Endothelial cell of hepatic sinusoid (primary cell): ENCODE data around the gene WDR77.

Experiments
- in situ Hi-C: cut with HindIII; loops from 2 replicates; pipeline ENCODE4 v1.10.0; 2017; ENCODE audit warnings: low sequenced_read_pairs

Gene WDR77

DNA sequence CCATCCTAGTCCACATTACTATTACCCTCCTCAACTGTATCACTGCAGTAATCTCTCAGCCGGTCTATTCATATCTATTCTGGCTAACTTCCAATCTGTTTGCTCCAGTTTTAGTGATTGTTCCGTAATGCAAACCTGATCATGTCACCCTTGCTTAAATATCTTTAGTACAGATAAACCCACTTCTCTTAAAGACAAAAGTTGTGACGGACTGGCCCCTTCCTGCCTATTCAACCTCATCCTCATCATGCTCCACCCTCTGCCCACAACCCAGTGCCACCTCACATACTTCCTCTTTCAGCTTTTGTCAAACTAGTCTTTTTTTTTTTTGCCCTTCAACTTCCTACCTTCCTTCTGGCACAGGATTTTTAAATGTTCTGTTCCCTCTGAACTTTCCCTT lies 22.0 kb upstream of the WDR77 start:
- in situ Hi-C loops = no loop called here

DNA sequence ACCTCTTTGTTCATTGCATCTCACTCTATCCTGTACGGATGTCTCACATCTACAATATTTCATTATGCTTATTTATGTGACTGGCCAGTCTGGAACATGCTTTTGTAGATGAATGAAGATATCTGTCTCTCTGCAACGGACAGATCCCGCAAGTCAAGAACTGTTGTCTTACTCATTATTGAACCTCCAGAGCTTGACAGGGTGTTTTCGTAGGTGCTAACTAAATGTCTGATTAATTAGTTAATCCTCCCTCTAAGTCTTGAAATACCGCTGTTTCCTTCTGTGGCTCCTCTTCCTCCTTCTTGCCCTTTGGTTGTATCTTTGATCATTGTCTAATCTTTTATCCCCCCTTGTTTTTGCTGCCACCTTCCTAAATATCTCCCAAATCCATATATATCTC lies 21.5 kb upstream of the WDR77 start:
- in situ Hi-C loops = no loop called here

DNA sequence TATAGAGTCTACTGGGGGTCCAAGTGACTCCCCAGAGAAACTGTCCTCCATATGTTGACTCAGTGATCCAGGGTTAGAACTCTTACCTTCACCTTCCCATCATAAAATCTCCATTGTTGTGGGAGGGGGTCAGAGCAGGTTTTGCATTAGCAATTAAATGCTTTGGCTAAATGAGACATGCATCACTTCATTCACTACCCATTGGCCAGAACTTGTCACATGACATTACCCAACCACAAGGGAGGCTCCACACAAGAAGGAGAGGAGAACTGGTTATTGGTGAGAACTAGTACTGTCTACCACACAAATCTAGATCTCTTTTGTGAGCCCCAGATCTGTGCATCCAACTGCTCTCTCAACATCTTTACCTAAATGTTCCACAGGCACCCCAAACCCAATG lies 20.5 kb upstream of the WDR77 start:
- in situ Hi-C loops = no loop called here

DNA sequence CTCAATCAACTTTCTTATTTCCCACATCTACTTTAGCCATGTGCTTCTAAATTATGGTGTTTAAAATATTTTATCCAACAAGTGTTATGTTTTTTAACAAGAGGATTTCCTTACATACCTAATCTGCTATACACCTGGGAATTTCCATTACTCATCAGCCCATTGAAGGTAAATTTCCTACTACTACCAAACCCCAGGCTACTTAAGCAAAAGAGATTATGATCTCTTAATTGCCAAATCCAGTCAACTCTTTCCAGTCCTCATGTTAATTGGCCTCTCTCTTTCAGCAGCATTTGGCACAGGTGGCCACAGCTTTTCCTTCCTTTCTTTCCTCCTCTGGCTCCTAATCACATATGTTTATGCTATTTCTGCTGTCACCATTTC lies 19.7 kb upstream of the WDR77 start:
- in situ Hi-C loops = no loop called here

DNA sequence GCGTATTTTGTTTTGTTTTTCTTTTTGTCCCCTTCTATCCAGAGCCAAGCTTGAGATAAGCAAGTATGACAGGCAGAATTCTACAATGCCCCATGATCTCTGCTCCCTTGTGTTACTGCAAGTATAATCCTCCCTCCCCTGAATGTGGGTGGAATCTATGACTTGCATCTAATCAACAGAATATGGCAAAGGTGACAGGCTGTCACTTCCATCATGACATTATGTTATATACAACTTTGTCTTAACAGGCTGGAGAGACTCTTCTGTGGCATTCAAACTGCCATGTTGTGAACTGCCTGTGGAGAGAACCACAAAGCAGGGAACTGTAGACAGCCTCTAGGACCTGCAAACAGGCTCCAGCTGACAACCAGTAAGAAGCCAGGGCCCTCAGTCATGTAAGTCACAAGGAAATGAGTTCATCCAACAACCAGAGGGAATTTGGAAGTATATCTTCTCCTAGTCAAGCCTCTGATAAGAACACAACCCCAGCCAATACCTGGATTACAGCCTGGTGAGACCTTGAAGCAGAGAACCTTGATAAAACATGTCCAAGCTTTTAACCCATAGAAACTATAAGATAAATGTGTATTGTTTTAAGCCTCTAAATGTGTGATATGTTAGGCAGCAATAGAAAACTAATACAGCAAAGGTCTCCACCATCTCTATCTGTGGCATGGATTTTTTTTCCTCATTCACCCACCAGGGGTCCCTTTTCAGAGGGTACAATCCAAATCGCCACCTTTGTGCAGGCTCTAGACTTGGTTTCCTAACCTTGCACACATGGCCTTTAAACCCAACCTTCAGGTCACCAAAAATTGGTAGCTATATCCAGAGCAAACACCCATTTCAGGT lies 19.0 kb upstream of the WDR77 start:
- in situ Hi-C loops = no loop called here

DNA sequence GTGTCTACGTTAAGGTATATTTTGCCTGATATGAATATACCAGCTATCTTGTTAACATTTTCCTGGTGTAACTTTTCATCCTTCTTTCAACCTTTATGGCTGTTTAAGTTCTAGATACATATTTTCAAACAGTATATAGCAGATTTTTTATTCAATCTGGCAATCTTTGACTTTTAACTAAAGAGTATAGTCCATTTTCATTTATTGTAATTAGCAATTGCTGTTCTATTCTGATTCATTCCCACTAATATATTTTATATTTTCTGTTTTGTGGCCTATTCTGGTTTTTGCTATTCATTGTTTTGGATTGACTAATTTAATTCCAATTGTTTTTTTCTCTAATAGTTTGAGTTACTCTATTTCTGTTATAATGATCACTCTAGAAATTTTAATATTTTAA lies 17.4 kb upstream of the WDR77 start:
- in situ Hi-C loops = no loop called here

DNA sequence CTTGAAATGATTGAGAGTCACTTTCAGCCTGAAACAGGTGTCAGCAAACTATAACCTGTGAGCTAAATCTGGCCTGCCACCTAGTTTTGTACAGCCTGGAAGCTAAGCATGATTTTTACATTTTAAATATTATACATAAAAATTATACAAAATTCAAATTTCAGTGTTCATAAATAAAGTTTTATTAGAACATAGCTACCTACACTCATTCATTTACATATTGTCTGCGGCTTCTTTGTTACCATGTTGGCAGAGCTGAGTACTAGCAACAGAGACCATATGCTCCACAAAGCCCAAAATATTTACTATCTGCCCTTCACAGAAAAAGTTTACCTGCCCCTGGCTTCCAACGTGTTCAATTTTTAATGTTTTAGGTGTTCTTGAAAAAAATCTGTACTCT lies 16.7 kb upstream of the WDR77 start:
- in situ Hi-C loops = no loop called here

DNA sequence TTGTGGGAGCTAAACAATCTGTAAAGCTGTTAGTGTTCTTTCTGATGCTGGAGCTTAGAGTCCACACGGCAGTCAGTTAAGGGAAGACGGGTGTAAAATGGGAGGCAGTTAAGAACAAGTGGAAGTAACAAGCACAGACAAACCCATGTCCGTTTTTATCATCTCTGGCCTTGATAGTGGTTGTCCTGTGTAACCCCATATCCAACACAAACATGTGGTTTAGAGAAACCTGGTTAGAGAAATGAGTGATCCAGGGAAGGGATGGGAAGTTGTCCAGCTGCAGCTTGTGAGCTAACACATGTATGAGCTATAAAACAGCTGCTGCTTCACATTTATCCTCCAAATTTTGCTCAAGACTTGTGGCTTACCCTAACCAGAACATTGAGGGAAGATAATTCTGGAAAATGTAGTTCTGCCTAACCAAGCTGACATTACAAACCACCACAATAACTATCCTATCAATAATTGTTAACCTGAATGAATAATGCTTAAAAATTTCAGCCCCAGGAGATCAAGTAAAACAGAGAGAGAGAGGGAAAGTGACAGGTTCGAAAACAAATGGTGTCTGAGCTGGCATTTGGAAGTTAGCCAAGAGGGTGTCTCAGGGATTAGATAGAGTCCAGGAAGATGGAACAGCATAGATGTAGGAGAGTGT lies 14.1 kb upstream of the WDR77 start:
- in situ Hi-C loops = no loop called here

DNA sequence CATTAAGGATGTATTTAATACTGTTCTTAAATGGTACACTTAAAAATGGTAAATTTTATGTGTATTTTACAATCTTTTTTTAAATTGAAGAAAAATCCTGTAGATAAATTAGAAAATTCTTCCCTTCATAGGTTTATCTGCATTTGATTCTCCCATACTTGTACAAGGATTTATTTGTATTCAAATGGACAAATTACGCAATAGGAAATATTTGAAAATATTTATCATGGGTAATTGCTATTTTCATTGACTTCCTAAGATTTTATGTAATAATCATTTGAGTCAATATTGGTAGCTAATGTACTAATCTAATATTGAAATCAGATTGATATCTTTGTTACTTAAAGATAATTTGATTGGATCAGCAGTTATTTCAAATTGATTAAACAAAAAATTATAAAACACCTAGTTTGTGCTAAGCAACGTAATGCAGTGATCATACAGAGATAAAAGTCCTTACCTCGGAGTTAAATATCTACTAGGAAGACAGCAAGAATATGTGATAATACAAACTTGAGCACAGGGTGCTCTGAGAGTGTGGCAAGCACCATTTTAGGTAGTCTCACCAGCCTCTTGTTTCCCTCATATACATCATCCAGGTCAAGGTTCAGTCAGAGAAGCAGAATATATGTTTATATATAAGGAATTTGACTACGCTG lies 13.4 kb upstream of the WDR77 start:
- in situ Hi-C loops = no loop called here

DNA sequence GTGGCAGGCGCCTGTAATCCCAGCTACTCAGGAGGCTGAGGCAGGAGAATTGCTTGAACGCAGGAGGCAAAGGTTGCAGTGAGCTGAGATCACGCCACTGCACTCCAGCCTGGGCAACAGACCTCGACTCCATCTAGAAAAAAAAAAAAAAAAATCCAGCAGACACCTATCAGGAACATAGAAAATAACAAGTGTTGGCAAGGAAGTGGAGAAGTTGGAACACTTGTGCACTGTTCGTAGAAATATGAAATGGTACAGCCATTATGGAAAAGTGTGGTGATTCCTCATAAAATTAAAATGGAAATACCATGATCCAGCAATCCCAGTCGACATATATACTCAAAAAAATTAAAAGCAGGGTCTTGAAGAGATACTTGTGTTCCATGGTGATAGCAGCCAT lies 12.7 kb upstream of the WDR77 start:
- in situ Hi-C loops = no loop called here

DNA sequence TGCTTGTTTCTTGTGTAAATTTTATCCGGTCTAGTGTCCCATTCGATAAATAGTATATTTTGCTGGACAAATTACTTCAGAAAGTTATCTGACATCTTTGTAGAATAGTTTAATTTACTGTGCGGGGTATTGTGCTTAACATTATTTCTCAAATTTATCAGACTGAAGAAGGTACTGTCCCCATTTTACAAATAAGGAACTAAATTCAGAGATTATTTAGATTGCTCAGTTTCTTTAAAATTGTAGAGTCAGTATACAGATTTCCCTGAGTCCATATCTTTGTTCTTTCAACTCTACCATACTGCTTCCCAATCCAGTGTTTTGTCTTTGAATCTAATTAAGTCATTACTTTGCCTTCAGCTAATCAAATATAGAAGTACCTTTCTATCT lies 6.6 kb upstream of the WDR77 start:
- in situ Hi-C loops = no loop called here

DNA sequence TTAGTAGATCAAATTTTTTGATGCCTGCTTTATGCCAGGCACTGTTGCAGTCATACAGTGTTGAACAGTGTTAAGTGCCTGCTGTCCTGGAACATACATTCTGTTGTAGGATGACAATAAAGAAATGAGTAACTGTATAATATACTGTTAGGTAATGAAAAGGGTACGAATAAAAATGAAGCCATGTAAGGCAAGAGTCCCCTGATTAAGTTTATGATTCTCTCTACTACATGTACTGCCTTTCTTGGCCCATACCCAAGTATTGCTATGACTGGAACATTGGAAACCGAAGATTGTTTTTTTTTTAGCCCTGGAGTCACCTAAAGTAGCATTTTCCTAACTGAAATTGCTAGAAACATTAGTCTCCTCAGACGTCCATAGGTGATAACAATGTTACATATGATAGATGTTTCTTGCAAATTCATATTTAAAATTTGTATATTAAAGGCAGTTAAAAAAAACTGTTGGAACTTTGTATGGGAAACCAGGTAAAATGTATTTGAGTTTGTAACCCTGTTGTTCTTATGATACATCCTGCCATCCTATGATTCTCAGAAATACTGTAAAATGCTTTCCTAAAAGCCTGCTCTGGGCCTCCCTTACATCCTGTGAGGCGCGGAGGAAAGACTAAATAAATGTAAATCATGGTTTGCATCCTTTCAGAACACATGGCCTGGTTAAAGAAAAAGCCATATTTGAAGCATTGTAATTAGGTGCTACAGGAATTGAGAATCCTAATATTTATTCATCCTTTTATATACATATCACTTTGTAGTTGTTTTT lies 6.0 kb upstream of the WDR77 start:
- in situ Hi-C loops = no loop called here

DNA sequence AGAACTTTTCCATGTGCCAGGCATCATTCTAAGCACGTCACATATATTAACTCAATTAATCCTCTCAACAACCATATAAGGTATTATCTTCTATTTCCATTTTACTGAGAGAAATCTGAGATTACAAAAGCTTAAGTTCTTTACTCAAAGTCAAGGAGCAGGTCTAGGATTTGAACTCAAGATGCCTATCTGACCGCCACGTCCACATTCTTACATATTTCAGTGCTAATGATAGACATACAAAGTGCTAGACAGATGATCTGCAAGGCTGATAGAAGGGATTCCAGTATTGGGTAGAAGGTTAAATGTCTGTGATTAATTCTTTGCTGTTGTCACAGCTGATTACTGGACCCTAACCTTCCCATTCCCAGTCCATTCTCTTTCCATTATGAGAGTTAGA lies 4.7 kb upstream of the WDR77 start:
- in situ Hi-C loops = no loop called here

DNA sequence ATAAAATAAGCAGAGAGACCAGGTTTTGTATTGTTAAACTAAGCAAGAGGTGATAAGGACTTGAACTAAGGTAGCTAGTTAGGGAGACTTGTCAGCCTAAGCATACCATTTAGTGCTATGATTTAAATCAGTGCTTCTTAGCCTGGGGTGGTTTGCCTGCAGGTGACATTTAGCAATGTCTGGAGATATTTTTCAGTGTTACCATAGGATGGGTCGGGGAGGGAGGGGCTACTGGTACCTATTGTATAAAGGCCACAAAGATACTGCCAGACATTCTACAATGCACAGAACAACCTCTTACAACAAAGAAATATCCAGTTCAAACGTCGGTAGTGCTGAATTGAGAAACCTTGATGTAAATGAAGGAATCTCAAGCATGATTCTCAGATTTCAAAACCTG lies 3.5 kb upstream of the WDR77 start:
- in situ Hi-C loops = no loop called here

DNA sequence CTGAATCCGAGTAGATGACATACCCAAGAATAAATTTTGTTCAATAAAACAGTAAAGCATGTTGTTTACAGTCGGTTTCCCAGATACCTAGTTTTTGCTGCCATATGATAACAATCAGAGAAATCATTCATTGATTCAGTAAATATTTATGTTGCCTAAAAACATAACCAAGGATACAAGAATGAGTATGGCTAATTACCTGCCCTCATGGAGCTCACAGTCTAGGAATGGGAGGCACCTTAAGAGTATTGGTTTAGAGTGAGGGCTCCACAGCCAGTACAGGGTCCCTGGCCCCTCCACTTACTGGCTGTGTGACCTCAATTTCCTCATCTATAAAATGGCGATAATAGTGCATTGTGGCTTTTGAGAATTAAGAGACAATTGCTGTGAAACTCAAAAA lies 1.1 kb upstream of the WDR77 start:
- in situ Hi-C loops = no loop called here

DNA sequence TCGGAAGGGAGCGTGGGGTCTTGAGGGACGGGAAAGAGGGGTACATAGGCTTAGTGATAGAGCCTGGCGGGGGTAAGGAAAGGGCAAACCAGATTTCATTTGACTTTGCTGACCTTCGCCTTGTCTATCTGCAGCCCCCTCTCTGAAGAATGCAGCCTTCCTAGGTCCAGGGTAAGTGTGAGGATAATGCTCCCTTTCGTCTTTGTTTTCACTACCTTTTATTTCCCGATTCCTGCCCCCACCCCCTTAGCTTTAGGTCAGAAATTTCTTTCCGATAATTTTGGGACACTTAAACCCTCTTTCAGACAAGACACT lies 604 bp upstream of the WDR77 start:
- in situ Hi-C loops = no loop called here

DNA sequence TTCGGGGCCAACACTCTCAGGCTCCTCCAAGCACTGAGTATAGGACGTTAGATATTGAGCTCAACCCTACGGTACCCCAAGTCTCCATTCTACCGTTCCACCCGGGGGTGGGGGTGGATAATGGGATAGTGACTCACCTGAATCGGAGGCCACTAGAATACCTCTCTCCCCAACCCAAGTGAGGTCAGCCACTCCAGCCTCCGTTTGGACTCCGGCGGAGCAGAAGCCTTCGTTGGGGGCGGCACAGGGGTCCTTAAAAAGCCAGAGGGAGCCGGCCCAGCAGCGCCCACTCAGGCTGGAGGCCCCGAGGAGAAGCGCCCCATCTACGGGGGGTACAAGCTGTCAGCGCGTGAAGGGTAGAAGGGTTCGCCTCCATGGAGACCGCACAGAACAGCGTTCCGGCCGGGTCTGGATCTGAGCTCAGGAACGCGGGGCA lies 556 bp downstream of the WDR77 start:
- in situ Hi-C loops = no loop called here

DNA sequence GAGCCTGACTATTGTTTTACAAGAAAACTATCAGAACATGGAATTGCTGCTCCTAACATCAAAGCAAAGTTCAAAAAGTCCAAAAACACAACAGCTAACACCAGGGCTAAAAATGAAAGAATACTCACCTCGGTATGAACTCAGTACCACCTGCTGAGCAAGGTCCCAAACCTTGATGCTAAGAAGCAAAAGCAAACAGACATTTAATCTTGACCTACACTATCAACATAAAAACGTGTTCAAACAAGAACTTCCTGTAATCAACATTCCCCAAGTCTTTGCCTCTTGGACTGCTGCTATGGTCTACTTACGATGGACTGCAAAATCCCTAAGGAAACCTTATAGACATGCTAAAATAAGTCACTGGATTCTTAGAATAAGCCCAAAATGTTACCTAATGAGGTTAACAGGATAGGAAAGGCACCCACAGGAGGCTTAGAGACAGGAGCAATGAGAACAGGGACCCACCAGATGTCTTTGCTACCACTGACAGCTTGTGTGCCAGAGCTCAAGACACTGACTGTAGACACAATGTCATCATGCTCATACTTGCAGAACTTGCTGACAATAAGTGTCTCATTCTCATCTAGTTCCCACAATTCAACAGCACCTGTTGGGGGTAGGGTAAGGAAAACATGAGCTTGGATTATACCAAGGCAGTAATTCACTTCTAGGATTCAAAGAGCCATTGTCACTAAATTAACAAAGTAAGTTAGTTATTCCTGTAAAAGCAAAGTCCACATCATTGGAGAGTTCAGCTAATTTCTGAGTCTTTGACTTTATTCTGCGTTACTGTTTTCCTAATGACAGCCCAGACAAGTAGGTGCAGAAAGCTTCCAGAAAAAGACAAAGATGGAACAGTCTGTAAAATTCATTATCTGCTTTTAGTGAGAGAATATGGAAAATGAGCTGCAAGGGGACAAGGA lies 1.8 kb downstream of the WDR77 start:
- in situ Hi-C loops = no loop called here

DNA sequence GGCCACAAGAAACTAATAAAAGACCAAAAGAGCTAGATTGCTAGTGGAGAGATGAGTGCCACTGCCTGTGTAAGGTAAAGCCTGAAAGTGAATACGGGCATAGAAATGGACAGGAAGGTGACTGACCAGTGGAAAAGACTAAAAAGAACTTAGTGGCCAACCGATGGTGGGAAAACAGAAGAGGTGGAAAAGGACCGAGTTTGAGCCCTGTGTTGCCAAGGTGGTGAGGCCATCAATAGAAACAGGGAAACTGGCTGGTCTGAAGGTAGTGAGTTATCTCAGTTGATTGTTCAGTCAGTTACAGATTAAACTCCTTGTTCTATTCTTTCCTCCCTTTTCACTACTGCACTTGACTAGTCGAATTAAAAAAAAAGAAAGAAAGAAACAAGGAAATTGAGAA lies 2.5 kb downstream of the WDR77 start:
- in situ Hi-C loops = no loop called here

DNA sequence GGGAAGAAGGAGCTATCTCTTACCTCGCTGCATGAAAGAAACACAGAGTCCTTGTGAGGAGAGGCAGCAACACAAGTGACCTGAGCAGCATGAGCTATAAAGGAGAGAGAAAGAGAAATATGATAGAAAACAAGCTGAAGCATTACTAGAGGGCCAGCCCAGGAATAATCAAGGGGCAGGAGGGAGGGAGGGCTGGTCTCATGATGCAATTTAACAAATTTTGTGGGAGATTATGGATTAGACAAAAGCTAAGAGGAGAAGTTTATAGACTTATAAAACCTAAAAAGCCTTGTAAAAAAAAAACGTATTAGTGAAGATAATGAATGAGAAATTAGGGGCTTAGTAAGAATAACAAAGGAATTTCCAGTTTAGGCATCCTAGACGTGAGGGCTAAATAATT lies 5.0 kb downstream of the WDR77 start:
- in situ Hi-C loops = no loop called here

DNA sequence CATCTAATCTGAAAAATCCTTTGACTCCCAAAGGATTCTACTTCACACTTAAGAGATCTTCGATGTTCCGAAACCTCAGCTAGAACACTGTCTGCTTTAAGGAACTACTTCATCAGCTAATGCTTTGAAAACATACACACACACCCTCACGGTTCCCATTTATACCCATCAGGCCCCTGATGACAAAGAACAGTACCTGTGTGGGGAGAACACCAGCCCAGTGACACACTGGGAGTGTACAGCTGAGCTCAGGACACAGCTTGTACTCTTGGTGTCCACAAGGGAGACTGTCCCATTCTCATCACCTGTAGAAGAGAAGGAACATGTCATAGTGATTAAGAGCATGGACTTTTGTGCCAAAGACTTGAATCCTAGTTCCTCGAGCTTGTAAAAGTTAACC lies 6.6 kb downstream of the WDR77 start:
- in situ Hi-C loops = no loop called here
